ENCODE measurements around the gene PLCB1.
A peak's percentile ranks its signal among the peaks of the same experiment; 100 is the strongest.

The PLCB1 gene

DNA sequence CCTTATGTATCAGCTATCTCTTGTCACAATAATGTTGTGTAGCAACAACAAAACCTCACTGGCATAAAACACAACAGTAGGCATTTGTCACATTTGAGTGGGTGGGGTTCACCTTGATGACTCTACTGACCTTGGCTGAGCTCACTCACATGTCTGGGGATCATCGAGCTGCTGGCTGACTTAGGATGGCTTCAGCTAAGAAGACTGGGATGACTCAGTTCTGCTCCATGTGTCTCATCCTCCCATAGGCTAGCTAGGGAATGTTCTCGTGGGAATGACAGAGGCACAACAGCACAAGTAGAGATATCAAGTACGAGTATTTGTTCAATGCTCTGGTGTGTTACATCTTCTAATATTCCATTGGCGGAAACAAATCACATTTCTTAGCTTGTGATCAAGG lies 167.9 kb downstream of the PLCB1 start:
- DNase-seq (ENCODE audit: low spot score) = no peak
- FAIRE-seq = no peak

DNA sequence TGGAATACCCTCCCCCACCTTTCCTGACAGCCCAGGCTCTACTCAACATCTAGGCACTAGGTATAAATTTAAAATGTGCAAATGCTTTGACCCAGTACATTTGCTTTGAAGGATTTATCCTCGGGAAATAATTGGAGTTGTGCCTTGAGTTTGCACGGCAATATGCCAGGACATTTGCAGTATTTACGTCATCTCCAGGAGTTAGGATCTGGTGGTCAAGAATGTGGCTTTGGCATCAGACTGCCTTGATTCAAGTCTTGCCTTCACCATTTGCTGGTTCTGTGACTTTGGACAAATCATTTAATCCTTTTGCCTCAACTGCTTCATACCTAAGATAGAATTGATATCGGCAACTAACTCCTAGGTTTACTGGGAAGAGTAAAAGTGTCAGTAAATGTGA lies 169.6 kb downstream of the PLCB1 start:
- DNase-seq (ENCODE audit: low spot score) (no peak), FAIRE-seq (no peak)

GRCh38 chr20:8303651-8304050 lies 171.6 kb downstream of the PLCB1 start:
- no peak for FAIRE-seq
- DNase-seq (ENCODE audit: low spot score) = no peak

DNA sequence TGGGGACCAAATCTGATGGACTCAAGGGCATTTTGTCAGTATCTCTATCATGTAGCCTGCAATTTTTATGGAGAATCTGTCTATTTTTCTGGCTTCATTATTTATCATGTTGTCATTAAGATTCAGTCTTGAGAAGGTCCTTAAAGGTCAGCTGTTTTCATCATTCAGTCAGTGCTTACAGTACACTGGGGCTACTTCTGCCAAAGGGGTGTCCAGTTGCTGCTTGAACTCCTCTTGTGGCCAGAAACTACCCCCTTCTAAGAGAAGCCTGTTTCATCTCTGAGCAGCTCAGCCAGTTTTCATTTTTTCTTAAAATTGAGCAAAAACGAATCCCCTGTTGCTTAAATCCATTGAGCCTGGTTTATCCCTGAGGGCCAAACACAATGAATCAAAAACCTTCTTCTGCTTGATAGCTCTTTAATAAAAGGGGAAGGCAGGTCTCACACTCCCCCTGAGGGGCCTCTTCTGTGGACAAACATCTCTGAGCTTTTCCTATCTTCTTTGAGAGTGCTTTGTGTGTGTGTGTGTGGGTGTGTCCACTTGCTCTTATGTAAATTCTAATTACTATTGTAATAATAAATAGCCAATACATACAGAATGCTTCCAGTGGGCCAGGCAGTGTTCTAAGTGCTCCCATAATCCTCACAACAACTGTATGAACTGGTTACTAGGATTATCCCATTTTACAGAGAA lies 172.2 kb downstream of the PLCB1 start:
- no peak for FAIRE-seq
- no peak for DNase-seq (ENCODE audit: low spot score)

- no peak for FAIRE-seq
- peak; percentile 16 for DNase-seq (ENCODE audit: low spot score)
Observed at GRCh38 chr20:8305449-8305978, 173.4 kb downstream of the PLCB1 start.

- FAIRE-seq (no peak), DNase-seq (ENCODE audit: low spot score) (no peak)
Observed at GRCh38 chr20:8306937-8307336, 174.9 kb downstream of the PLCB1 start.

GRCh38 chr20:8309634-8310033 lies 177.6 kb downstream of the PLCB1 start:
- no peak for DNase-seq (ENCODE audit: low spot score)
- no peak for FAIRE-seq

DNA sequence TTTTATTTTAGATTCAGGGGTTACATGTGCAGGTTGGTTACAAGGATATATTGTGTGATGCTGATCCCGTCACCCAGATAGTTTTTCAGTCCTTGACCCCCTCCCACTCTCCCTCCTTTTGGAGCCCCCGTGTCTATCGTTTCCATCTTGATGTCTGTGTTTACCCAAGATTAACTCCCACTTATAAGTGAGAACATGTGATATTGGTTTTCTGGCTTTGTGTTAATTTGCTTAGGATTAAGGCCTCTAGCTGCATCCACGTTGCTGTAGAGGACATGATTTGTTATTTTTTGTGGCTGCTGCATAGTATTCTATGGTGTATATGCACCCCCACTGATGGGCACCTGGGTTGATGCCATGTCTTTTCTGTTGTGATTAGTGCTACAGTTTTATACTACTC lies 178.6 kb downstream of the PLCB1 start:
- FAIRE-seq (no peak), DNase-seq (ENCODE audit: low spot score) (no peak)

DNA sequence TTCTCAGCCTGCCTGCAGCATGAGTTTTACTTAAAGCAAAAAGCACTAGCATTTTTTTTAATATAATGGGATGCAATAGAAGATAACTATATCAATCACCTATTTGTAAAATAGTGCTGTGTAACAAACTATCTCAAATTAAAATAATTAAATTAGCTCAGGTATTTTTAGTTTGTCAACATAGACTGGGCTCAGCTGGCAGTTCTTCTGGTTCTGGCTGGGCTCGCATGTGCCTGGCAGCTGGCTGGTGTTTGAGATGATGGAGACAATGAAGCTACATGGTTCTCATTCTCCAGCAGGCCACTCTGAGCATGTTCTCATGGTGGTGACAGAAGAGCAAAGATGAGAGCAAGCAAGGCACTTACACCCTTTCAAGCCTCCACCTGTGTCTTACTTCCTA lies 181.0 kb downstream of the PLCB1 start:
- FAIRE-seq (no peak), DNase-seq (ENCODE audit: low spot score) (no peak)

- DNase-seq (ENCODE audit: low spot score) (no peak), FAIRE-seq (no peak)
Observed at GRCh38 chr20:8315639-8316573, 183.8 kb downstream of the PLCB1 start.

- no peak for FAIRE-seq
- DNase-seq (ENCODE audit: low spot score) = no peak
Observed at GRCh38 chr20:8317448-8317847, 185.4 kb downstream of the PLCB1 start.

DNA sequence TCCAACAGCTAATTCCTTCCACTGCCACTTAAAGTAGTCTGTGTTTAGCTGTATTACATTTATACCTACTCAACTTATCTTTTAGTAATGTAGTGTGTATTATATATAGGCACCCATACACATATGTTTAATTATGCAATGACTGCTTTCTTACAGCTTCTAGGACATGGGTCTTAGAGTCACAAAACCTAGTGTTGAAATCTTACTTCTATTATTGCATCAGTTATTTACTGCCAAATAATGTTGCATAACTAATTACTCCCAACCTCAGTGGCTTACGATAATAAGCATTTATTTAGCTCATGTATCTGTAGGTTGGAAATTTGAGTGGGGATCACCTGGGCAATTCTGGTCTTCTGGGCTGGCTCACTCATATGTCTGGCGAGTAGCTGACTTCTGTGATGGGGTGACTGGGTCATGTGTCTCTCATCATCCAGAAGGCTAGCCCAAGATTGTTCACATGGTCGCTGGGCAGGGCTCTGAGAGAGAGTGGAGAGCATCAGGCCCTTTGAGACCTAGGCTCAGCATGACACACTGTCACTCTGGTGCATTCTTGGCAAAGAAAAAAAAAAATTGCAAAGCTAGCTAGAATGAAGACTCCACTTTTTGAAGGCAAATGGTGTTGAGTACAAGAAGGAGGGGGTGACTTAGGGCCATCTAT lies 187.0 kb downstream of the PLCB1 start:
- DNase-seq (ENCODE audit: low spot score) = no peak
- FAIRE-seq = no peak

- DNase-seq (ENCODE audit: low spot score) (no peak), FAIRE-seq (no peak)
Observed at GRCh38 chr20:8320306-8320705, 188.2 kb downstream of the PLCB1 start.

GRCh38 chr20:8321001-8321400 lies 188.9 kb downstream of the PLCB1 start:
- DNase-seq (ENCODE audit: low spot score) (no peak), FAIRE-seq (no peak)

GRCh38 chr20:8322662-8323217 lies 190.7 kb downstream of the PLCB1 start:
- DNase-seq (ENCODE audit: low spot score) = no peak
- no peak for FAIRE-seq

DNA sequence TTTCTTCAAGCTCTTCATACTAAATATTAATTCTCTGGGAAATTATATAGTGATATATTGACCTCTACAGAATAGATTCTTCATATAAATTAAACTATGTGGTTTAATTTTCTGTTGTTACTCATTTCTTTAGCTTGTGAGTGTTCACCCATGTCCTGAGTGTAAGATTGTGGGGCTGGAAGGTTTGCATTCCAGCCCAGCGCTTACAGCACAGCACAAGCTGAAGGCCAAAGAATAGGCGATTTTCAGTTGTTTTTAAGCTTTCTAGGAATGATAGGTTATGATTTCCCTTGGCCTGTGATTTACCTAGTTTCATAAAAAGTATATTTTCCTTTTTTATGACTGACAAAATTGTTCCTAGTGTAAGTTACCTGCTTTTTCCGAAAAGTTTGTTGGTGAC lies 194.1 kb downstream of the PLCB1 start:
- DNase-seq (ENCODE audit: low spot score) (no peak), FAIRE-seq (no peak)

- DNase-seq (ENCODE audit: low spot score) = no peak
Observed at GRCh38 chr20:8326899-8327298, 194.8 kb downstream of the PLCB1 start.

GRCh38 chr20:8328189-8328588 lies 196.1 kb downstream of the PLCB1 start:
- DNase-seq (ENCODE audit: low spot score) (no peak), FAIRE-seq (no peak)

More at GRCh38 chr20:8326899-8327298, 194.8 kb downstream of the PLCB1 start:
- no peak for FAIRE-seq

DNA sequence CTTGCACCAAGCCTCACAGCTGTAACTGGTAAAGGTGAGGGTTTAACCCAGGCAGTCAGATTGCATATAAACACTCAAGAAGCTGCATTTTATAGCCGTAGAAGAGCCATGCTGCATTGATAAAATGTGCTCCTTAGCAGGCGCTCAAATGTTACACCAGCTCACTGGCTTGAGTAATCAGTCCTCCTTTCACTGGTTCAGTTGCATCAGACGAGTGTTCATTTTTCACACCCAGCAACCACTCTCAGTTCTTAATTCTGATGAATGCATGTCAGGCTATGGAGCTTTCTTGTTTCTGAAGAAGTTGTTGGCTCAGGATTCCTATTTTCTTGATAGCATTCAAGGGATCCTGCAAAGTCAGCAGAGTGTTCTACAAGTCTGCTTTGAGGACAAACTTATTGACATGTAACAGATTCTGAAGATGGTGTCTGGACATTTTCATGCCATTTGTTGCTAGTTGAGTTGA lies 198.3 kb downstream of the PLCB1 start:
- no peak for FAIRE-seq

GRCh38 chr20:8330785-8331695 lies 199.0 kb downstream of the PLCB1 start:
- FAIRE-seq (peak; percentile 78), DNase-seq (ENCODE audit: low spot score) (peak; percentile 33)

More for the DNA sequence above, 198.3 kb downstream of the PLCB1 start:
- no peak for DNase-seq (ENCODE audit: low spot score)

All from RCC 7860 (cell line).